ENCODE measurements around the gene ASPN. TPM values are rescaled to one million over a fixed set of nuclear protein-coding genes. Genes with fewer than 3 reads are reported as not detected.

ASPN gene
- total and polyA plus RNA-seq, 10 of the 15 experiments (the other 5 are each of a cell fraction or from before 2014, with no cell fraction given), result 0.03 to 0.47 (median 0.42) TPM; not detected in 7

DNA sequence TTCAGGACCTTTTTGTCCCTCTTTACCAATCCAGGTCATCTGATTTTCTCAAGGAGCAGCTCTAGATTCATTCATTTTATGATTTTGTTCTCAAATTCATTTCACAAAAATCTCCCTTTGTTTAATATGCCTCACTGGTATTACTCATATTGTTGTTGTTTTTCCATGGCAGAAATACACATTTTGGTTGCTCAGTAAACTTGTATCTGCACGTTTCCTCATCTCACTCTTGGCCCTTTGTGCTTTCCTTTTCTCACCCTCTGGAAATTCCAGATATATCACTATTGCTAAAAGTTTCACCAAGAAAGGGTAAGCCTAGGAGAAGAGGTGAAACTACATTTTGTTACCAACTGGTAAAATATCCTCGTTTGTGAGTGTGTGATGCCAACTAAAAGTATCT, 14.8 kb downstream of the ASPN start:
- WGBS (ENCODE audit: insufficient coverage, insufficient replicate concordance, low lambda C conversion rate, missing lambda C conversion rate), result 78% methylated on average over 2 of the region's 2 CpGs

GRCh38 chr9:92467041-92467440, 15.3 kb downstream of the ASPN start:
- in situ Hi-C loops (cut with MboI), result no loop called here
- Histone ChIP-seq H3K27ac (ENCODE audit: control insufficient read depth, insufficient read depth) (no peak overlapping the region), H3K36me3 (ENCODE audit: control insufficient read depth in 2 of 2, insufficient read depth in 2 of 2, low read length in 1 of 2) (no peaks in the 10 kb centered on the region), H3K27me3 (replicated peaks in 1 of 2; ENCODE audit: control insufficient read depth in 2 of 2, insufficient read depth in 2 of 2, low read length in 1 of 2) (no peaks in the 10 kb centered on the region), H3K4me3 (no peak overlapping the region), H3K79me2 (ENCODE audit: control insufficient read depth, insufficient read depth, low read length) (no peaks in the 10 kb centered on the region), H3K4me1 (ENCODE audit: control insufficient read depth, insufficient read depth, low read length) (no peaks in the 10 kb centered on the region), H2AFZ (ENCODE audit: control insufficient read depth, low read depth, low read length) (no peak overlapping the region), H3K9me3 (replicated peaks; ENCODE audit: control insufficient read depth, insufficient read depth, low read length) (no peaks in the 10 kb centered on the region), H3K9ac (ENCODE audit: control insufficient read depth, insufficient read depth, low read length) (no peak overlapping the region), H3K4me2 (ENCODE audit: control insufficient read depth, insufficient read depth) (no peak overlapping the region), H4K20me1 (ENCODE audit: control insufficient read depth, insufficient read depth) (no peaks in the 10 kb centered on the region)
- no peak for DNase-seq (ENCODE audit: low read depth, low spot score)
- intact Hi-C loops (cut with micrococcal nuclease; ENCODE audit: unreplicated experiment), result no loop called here
- ChIA-PET CTCF (interaction anchor here (0.9 kb wide), 1 partner anchor 9 kb away, joined by 3 read pairs; no protein-coding TSS in a partner anchor), SMC1A (ENCODE audit: uncharacterized antibody, unreplicated experiment) (interaction anchor here (2.6 kb wide), 1 partner anchor 9 kb away, joined by 9 read pairs; no protein-coding TSS in a partner anchor), POLR2A (no interaction called here), RAD21 (ENCODE audit: unreplicated experiment) (no interaction called here)
- BruUV-seq (replicated peaks), result no TSS peak
- no peak for FAIRE-seq
- 33% methylated on average over 1 of the region's 1 CpG for WGBS (ENCODE audit: insufficient coverage, insufficient replicate concordance, low lambda C conversion rate, missing lambda C conversion rate)
- ATAC-seq, result no peak
- TF ChIP-seq IKZF1 (conservative IDR thresholded peaks at IDR 0.05) (no peak), POLR2A (IDR thresholded peaks at IDR 0.05; ENCODE audit: low read depth, low read length) (no peak), ZBTB11 (CRISPR knock-in tag; IDR thresholded peaks at IDR 0.05) (no peak), HDAC6 (IDR thresholded peaks at IDR 0.05; ENCODE audit: unreplicated experiment) (no peak), YBX1 (IDR thresholded peaks at IDR 0.05) (no peak), KLF5 (IDR thresholded peaks at IDR 0.05; ENCODE audit: partially characterized antibody) (no peak), CHD1 (IDR thresholded peaks at IDR 0.05; ENCODE audit: low read depth, low read length) (no peak), IKZF2 (IDR thresholded peaks at IDR 0.05) (no peak)
- TF ChIP-seq, protein P1, sequence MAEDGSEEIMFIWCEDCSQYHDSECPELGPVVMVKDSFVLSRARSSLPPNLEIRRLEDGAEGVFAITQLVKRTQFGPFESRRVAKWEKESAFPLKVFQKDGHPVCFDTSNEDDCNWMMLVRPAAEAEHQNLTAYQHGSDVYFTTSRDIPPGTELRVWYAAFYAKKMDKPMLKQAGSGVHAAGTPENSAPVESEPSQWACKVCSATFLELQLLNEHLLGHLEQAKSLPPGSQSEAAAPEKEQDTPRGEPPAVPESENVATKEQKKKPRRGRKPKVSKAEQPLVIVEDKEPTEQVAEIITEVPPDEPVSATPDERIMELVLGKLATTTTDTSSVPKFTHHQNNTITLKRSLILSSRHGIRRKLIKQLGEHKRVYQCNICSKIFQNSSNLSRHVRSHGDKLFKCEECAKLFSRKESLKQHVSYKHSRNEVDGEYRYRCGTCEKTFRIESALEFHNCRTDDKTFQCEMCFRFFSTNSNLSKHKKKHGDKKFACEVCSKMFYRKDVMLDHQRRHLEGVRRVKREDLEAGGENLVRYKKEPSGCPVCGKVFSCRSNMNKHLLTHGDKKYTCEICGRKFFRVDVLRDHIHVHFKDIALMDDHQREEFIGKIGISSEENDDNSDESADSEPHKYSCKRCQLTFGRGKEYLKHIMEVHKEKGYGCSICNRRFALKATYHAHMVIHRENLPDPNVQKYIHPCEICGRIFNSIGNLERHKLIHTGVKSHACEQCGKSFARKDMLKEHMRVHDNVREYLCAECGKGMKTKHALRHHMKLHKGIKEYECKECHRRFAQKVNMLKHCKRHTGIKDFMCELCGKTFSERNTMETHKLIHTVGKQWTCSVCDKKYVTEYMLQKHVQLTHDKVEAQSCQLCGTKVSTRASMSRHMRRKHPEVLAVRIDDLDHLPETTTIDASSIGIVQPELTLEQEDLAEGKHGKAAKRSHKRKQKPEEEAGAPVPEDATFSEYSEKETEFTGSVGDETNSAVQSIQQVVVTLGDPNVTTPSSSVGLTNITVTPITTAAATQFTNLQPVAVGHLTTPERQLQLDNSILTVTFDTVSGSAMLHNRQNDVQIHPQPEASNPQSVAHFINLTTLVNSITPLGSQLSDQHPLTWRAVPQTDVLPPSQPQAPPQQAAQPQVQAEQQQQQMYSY (CRISPR knock-in tag; IDR thresholded peaks at IDR 0.05), result no peak

More for the DNA sequence above, 14.8 kb downstream of the ASPN start:
- intact Hi-C loops (cut with micrococcal nuclease; ENCODE audit: unreplicated experiment), result no loop called here
- Histone ChIP-seq H3K36me3 (ENCODE audit: control insufficient read depth in 2 of 2, insufficient read depth in 2 of 2, low read length in 1 of 2) (no peaks in the 10 kb centered on the region), H3K27ac (ENCODE audit: control insufficient read depth, insufficient read depth) (no peak overlapping the region), H3K4me1 (ENCODE audit: control insufficient read depth, insufficient read depth, low read length) (no peaks in the 10 kb centered on the region), H2AFZ (ENCODE audit: control insufficient read depth, low read depth, low read length) (no peak overlapping the region), H3K79me2 (ENCODE audit: control insufficient read depth, insufficient read depth, low read length) (no peaks in the 10 kb centered on the region), H4K20me1 (ENCODE audit: control insufficient read depth, insufficient read depth) (no peaks in the 10 kb centered on the region), H3K27me3 (replicated peaks in 1 of 2; ENCODE audit: control insufficient read depth in 2 of 2, insufficient read depth in 2 of 2, low read length in 1 of 2) (no peaks in the 10 kb centered on the region), H3K4me2 (ENCODE audit: control insufficient read depth, insufficient read depth) (no peak overlapping the region), H3K9me3 (replicated peaks; ENCODE audit: control insufficient read depth, insufficient read depth, low read length) (no peaks in the 10 kb centered on the region), H3K4me3 (no peak overlapping the region), H3K9ac (ENCODE audit: control insufficient read depth, insufficient read depth, low read length) (no peak overlapping the region)
- no TSS peak for BruUV-seq (replicated peaks)
- FAIRE-seq, result no peak
- ChIA-PET RAD21 (ENCODE audit: unreplicated experiment) (no interaction called here), CTCF (interaction anchor here (0.9 to 1.1 kb wide), 2 partner anchors 9 to 10 kb away, joined by 3 to 6 read pairs; no protein-coding TSS in a partner anchor), POLR2A (no interaction called here), SMC1A (ENCODE audit: uncharacterized antibody, unreplicated experiment) (interaction anchor here (2.6 kb wide), 1 partner anchor 9 kb away, joined by 9 read pairs; no protein-coding TSS in a partner anchor)
- no peak for TF ChIP-seq HCFC1 (IDR thresholded peaks at IDR 0.05; ENCODE audit: low read length)
- TF ChIP-seq CHD4 (IDR thresholded peaks at IDR 0.05), result no peak
- TF ChIP-seq, protein P2, sequence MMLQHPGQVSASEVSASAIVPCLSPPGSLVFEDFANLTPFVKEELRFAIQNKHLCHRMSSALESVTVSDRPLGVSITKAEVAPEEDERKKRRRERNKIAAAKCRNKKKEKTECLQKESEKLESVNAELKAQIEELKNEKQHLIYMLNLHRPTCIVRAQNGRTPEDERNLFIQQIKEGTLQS (IDR thresholded peaks at IDR 0.05; ENCODE audit: borderline replicate concordance, extremely low read depth, low read depth, low read length), result no peak
- in situ Hi-C loops (cut with MboI), result no loop called here
- no peak for DNase-seq (ENCODE audit: low read depth, low spot score)
- no peak for ATAC-seq

All from GM12878 (cell line).